GM21737 (cell line): ENCODE results near the gene OR6C70.

ENCODE experiments used
- ATAC-seq: cut with Tn5 transposase; IDR thresholded peaks from one replicate; pipeline ENCODE4 v1.9.1; 2021; ENCODE audit warnings: mild to moderate bottlenecking, moderate library complexity; ENCODE audit not compliant: unreplicated experiment

OR6C70 gene

DNA sequence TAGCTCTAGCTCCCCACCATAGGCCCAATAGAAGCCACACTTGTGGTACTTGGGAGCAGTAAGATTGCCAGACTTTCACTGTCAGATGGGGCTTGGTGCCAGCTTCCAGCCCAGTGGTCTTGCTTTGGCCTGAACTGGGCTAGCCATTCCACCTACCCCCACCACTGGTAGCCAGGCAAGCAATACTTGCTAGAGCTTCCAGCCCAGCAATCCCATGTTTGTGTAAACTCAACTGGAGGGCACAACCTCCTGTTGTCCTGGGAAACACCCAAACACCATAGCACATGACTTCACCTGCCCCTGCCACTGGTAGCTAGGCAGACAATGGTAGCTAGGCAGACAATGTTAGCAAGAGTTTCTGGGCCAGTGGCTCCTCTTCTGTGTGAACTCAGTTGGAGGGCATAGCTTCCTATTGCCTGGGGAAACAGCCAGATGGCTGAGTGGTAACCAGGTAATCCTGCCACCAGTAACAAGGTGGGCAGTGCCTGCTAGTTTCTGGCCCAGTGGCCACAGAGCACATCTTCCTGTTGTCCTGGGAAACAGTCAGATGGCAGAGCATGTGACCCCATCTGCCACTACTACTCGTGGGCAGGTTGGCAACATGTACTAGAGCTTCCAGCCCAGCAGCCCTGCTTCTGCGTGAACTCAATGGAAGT, 49.5 kb downstream of the OR6C70 start:
- no peak for ATAC-seq
